ENCODE data around the gene ISG20L2. TPM values are rescaled to one million over a fixed set of nuclear protein-coding genes. Genes with fewer than 3 reads are reported as not detected.

ISG20L2 gene
- total RNA-seq, 1 donor from 2014 or later: 35.3 TPM

GRCh38 chr1:156694690-156694962 is 33.9 kb downstream of the ISG20L2 start:
- H3K4me1 Mint-ChIP-seq (ENCODE audit: unreplicated experiment): peaks cover 72% of the 10 kb centered on the region
- TF ChIP-seq CTCF (conservative IDR thresholded peaks at IDR 0.05): no peak
- H3K27ac Mint-ChIP-seq: peak overlapping the region; percentile 94
- peaks cover 16% of the 10 kb centered on the region for H3K36me3 Mint-ChIP-seq
- H3K9me3 Mint-ChIP-seq: no peaks in the 10 kb centered on the region
- H3K27me3 Mint-ChIP-seq: peaks cover 4% of the 10 kb centered on the region
- H3K4me3 Mint-ChIP-seq: peak overlapping the region; percentile 73
- DNase-seq (ENCODE audit: extremely low spot score, unreplicated experiment): no peak

- no peaks in the 10 kb centered on the region for H3K9me3 Mint-ChIP-seq
- peaks cover 13% of the 10 kb centered on the region for H3K36me3 Mint-ChIP-seq
- peak; percentile 37 for TF ChIP-seq CTCF (conservative IDR thresholded peaks at IDR 0.05)
- DNase-seq (ENCODE audit: extremely low spot score, unreplicated experiment): no peak
- peaks cover 73% of the 10 kb centered on the region for H3K4me1 Mint-ChIP-seq (ENCODE audit: unreplicated experiment)
- peaks cover 7% of the 10 kb centered on the region for H3K27me3 Mint-ChIP-seq
- peak overlapping the region; percentile 94 for H3K27ac Mint-ChIP-seq
- peak overlapping the region; percentile 73 for H3K4me3 Mint-ChIP-seq
Measured at GRCh38 chr1:156693848-156694689, 34.5 kb downstream of the ISG20L2 start.

- no peak for DNase-seq (ENCODE audit: extremely low spot score, unreplicated experiment)
- H3K27me3 Mint-ChIP-seq: peaks cover 7% of the 10 kb centered on the region
- TF ChIP-seq CTCF (conservative IDR thresholded peaks at IDR 0.05): no peak
- peaks cover 72% of the 10 kb centered on the region for H3K4me1 Mint-ChIP-seq (ENCODE audit: unreplicated experiment)
- peak overlapping the region; percentile 94 for H3K27ac Mint-ChIP-seq
- peak overlapping the region; percentile 73 for H3K4me3 Mint-ChIP-seq
- H3K36me3 Mint-ChIP-seq: peaks cover 8% of the 10 kb centered on the region
- H3K9me3 Mint-ChIP-seq: no peaks in the 10 kb centered on the region
Measured at GRCh38 chr1:156692925-156693847, 35.4 kb downstream of the ISG20L2 start.

- H3K4me3 Mint-ChIP-seq: peak overlapping the region; percentile 73
- no peak for DNase-seq (ENCODE audit: extremely low spot score, unreplicated experiment)
Measured at GRCh38 chr1:156692441-156692924, 36.1 kb downstream of the ISG20L2 start.

More at GRCh38 chr1:156692441-156692924, 36.1 kb downstream of the ISG20L2 start:
- no peaks in the 10 kb centered on the region for H3K9me3 Mint-ChIP-seq
- no peak for TF ChIP-seq CTCF (conservative IDR thresholded peaks at IDR 0.05)
- H3K27ac Mint-ChIP-seq: peak overlapping the region; percentile 94
- H3K27me3 Mint-ChIP-seq: peaks cover 7% of the 10 kb centered on the region
- H3K36me3 Mint-ChIP-seq: peaks cover 1% of the 10 kb centered on the region
- H3K4me1 Mint-ChIP-seq (ENCODE audit: unreplicated experiment): peaks cover 67% of the 10 kb centered on the region
